Measurements from ENCODE around the gene HBG2. TPM values are rescaled to one million over a fixed set of nuclear protein-coding genes. Genes with fewer than 3 reads are reported as not detected.
A peak's percentile ranks its signal among the peaks of the same experiment; 100 is the strongest.

HBG2 gene
- total and polyA plus RNA-seq, 2 of the 4 experiments (the other 2 are of a cell fraction): 0.54 TPM; not detected in 1

DNA sequence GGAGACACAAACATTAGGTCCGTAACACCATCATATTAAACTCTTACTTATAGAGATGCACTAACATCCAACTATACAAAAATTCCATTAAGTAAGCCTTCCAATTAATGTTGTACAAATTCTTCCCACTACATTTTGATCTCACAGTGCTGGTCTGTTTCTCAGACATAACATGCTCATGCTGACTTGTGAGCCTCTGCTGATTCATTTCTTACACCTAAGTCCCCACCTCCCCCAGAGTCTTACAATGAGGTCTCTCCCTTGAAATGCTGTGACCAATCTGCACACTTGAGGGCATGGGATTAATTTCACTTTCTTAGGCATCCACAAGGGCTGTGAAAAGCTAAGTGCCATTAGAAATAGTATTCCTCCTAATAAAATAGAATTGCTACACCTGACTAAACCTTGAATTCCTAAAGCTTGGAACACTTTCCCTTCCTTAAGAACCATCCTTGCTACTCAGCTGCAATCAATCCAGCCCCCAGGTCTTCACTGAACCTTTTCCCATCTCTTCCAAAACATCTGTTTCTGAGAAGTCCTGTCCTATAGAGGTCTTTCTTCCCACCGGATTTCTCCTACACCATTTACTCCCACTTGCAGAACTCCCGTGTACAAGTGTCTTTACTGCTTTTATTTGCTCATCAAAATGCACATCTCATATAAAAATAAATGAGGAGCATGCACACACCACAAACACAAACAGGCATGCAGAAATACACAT is 6.9 kb downstream of the HBG2 start:
- Histone ChIP-seq H3K9ac (ENCODE audit: low read depth, low read length) (no peak overlapping the region), H3K4me1 (ENCODE audit: control insufficient read depth, insufficient read depth, low read length) (peaks cover 2% of the 10 kb centered on the region; the same call in 1 of the 2 replicates), H3K4ac (ENCODE audit: low read depth, low read length) (peak overlapping the region; percentile 51; the same call in 1 of the 2 replicates), H3K56ac (ENCODE audit: extremely low read depth, insufficient read depth, low read length) (no peak overlapping the region), H4K8ac (ENCODE audit: low read depth in 2 of 2, low read length in 2 of 2) (peak overlapping the region; percentile 35 to 57; a peak in 2 of 4 replicates), H3K14ac (replicated peaks; ENCODE audit: low read depth, low read length) (0 out of 2 replicates have a peak overlapping the region, but pooled peaks have one; percentile 6), H2BK120ac (ENCODE audit: low read depth, low read length) (peak overlapping the region; percentile 66), H3K4me2 (ENCODE audit: low read depth, low read length) (no peak overlapping the region), H2AFZ (replicated peaks; ENCODE audit: low read length, poor library complexity) (no peak overlapping the region), H3K4me3 (ENCODE audit: insufficient read depth, low read depth, low read length) (no peak overlapping the region), H4K91ac (ENCODE audit: insufficient read depth, low read depth, low read length) (peak overlapping the region; percentile 19), H3K9me1 (ENCODE audit: insufficient read depth, low read length) (peaks cover 7% of the 10 kb centered on the region; the same call in 1 of the 2 replicates), H3K27ac (ENCODE audit: insufficient read depth, low read length) (no peak overlapping the region), H2BK15ac (ENCODE audit: low read depth, low read length) (0 out of 3 replicates have a peak overlapping the region, but pooled peaks have one; percentile 42), H4K5ac (ENCODE audit: low read depth, low read length) (peak overlapping the region; percentile 11; the same call in 1 of the 2 replicates), H3K79me1 (ENCODE audit: low read depth in 1 of 2, low read length in 2 of 2) (no peaks in the 10 kb centered on the region), H3K18ac (ENCODE audit: low read depth, low read length) (peak overlapping the region; percentile 33; the same call in 1 of the 2 replicates), H3K27me3 (ENCODE audit: control insufficient read depth, insufficient read depth, low read length) (no peaks in the 10 kb centered on the region), H2BK5ac (ENCODE audit: low read depth, low read length, poor library complexity, severe bottlenecking) (no peak overlapping the region), H3K36me3 (ENCODE audit: control insufficient read depth, insufficient read depth, low read length) (no peaks in the 10 kb centered on the region), H2BK20ac (ENCODE audit: low read depth, low read length) (peak overlapping the region; percentile 64), H3K9me3 (ENCODE audit: control insufficient read depth, insufficient read depth, low read length) (no peaks in the 10 kb centered on the region), H4K20me1 (ENCODE audit: insufficient read depth, low read length) (no peaks in the 10 kb centered on the region), H2AK9ac (replicated peaks; ENCODE audit: low read depth, low read length, poor library complexity) (no peak overlapping the region), H2AK5ac (ENCODE audit: low read depth, low read length) (no peak overlapping the region), H3K23ac (ENCODE audit: low read depth, low read length) (no peak overlapping the region)
- TF ChIP-seq RAD21 (IDR thresholded peaks at IDR 0.05; ENCODE audit: low read length): no peak
- TF ChIP-seq MAFK (IDR thresholded peaks at IDR 0.05; ENCODE audit: low read depth, low read length): no peak
- TF ChIP-seq CTCF (conservative IDR thresholded peaks at IDR 0.05; ENCODE audit: low read depth, low read length): no peak
- TF ChIP-seq, protein P1, sequence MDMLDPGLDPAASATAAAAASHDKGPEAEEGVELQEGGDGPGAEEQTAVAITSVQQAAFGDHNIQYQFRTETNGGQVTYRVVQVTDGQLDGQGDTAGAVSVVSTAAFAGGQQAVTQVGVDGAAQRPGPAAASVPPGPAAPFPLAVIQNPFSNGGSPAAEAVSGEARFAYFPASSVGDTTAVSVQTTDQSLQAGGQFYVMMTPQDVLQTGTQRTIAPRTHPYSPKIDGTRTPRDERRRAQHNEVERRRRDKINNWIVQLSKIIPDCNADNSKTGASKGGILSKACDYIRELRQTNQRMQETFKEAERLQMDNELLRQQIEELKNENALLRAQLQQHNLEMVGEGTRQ (IDR thresholded peaks at IDR 0.05; ENCODE audit: low read depth, low read length): no peak
- no peak for TF ChIP-seq NFE2L2 (IDR thresholded peaks at IDR 0.05; ENCODE audit: low read depth, low read length)
- no peak for TF ChIP-seq SMC3 (IDR thresholded peaks at IDR 0.05; ENCODE audit: low read depth, low read length)
- TF ChIP-seq POLR2A (IDR thresholded peaks at IDR 0.05; ENCODE audit: low read depth, low read length): no peak
- no peak for TF ChIP-seq MAZ (IDR thresholded peaks at IDR 0.05; ENCODE audit: borderline replicate concordance, low read depth, low read length)
- TF ChIP-seq MXI1 (IDR thresholded peaks at IDR 0.05; ENCODE audit: borderline replicate concordance, low read depth, low read length): no peak
- no peak for TF ChIP-seq ELK1 (IDR thresholded peaks at IDR 0.05; ENCODE audit: borderline replicate concordance, low read depth, low read length)
- in situ Hi-C loops (cut with MboI; ENCODE audit: low sequenced_read_pairs) (no loop called here), intact Hi-C loops (cut with micrococcal nuclease) (no loop called here), dilution Hi-C loops (cut with HindIII; ENCODE audit: low sequenced_read_pairs, unreplicated experiment) (no loop called here)
- ChIA-PET CTCF (no interaction called here), POLR2A (ENCODE audit: unreplicated experiment) (no interaction called here)
- ATAC-seq (ENCODE audit: low read depth) (peak; percentile 11; the same call in 1 of the 2 replicates), DNase-seq (peak; percentile 23)
- no TSS peak for BruUV-seq (replicated peaks)
- WGBS, 2 experiments (ENCODE audit: extremely low coverage in 2 of 2, insufficient read length in 1 of 2): 69% methylated on average over 2 of the region's 3 CpGs; no CpG with 5 or more reads in 1 of the 2 experiments

Data from IMR-90 (cell line).